HL-60 (cell line): ENCODE measurements around the gene TNNC1.

Experiments used
- DNase-seq, 2 experiments: peaks; one replicate each; pipeline ENCODE4 v3.0.0-alpha.2; 2010 to 2020; ENCODE audit warnings: low read depth in 1 of 2, low spot score in 1 of 2
- H3K27ac ChIP-seq: fragments of 250-450 bp; sonication (Bioruptor Pico); replicated peaks from 2 replicates; pipeline ENCODE4 v1.5.1; 2020; ENCODE audit warnings: mild to moderate bottlenecking, moderate library complexity
- H3K27me3 ChIP-seq: fragments of 250-450 bp; sonication (Bioruptor Pico); 2 replicates; pipeline ENCODE4 v1.5.1; 2021; ENCODE audit warnings: mild to moderate bottlenecking, moderate library complexity; ENCODE audit not compliant: insufficient read depth, poor library complexity, severe bottlenecking
- H3K4me3 ChIP-seq: replicated peaks from 2 replicates; pipeline ENCODE4 v1.5.1; 2011; ENCODE audit warnings: mild to moderate bottlenecking, control low read depth, low read length; ENCODE audit not compliant: insufficient read depth
- GABPA ChIP-seq: IDR thresholded peaks from 2 replicates; pipeline ENCODE4 v1.6.1; 2012; ENCODE audit warnings: low read depth
- POLR2AphosphoS5 ChIP-seq: IDR thresholded peaks from 2 replicates; pipeline ENCODE4 v1.6.1; 2012; ENCODE audit warnings: low read depth
- SPI1 ChIP-seq: IDR thresholded peaks from 2 replicates; pipeline ENCODE4 v1.6.1; 2012; ENCODE audit warnings: low read depth, mild to moderate bottlenecking, borderline replicate concordance
- TF ChIP-seq, protein P1 (sequence below): IDR thresholded peaks from 2 replicates; pipeline ENCODE4 v1.6.1; 2012; ENCODE audit warnings: low read depth; ENCODE audit not compliant: insufficient replicate concordance
- TF ChIP-seq, protein P2 (sequence below): IDR thresholded peaks from one replicate; pipeline ENCODE4 v1.5.1; 2011; ENCODE audit warnings: low read length, control low read depth, inconsistent platforms; ENCODE audit not compliant: insufficient read depth

TNNC1 gene

DNA sequence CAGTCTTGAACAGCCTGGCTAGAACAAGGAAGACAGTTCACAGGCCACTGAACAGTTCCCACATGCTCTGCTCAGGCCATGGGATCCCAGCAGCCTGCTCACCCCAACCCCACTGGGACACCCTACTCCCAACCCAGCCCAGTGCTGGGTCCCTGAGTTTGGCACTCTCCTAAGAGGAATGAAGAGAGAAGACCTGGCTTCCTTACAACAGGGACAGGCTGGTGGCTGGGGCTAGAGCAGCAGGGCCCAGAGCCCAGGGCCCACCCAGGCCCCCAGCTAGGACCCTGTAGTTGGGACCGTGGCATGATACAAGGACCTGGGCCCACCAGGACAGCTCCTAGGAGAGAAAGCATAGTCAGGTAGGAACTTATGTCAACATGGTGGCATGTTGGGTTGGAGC is 52.3 kb downstream of the TNNC1 start:
- no peak overlapping the region for H3K27ac ChIP-seq

More for the DNA sequence above, 52.3 kb downstream of the TNNC1 start:
- TF ChIP-seq GABPA (no peak), SPI1 (no peak), POLR2AphosphoS5 (no peak)
- TF ChIP-seq, protein P1, sequence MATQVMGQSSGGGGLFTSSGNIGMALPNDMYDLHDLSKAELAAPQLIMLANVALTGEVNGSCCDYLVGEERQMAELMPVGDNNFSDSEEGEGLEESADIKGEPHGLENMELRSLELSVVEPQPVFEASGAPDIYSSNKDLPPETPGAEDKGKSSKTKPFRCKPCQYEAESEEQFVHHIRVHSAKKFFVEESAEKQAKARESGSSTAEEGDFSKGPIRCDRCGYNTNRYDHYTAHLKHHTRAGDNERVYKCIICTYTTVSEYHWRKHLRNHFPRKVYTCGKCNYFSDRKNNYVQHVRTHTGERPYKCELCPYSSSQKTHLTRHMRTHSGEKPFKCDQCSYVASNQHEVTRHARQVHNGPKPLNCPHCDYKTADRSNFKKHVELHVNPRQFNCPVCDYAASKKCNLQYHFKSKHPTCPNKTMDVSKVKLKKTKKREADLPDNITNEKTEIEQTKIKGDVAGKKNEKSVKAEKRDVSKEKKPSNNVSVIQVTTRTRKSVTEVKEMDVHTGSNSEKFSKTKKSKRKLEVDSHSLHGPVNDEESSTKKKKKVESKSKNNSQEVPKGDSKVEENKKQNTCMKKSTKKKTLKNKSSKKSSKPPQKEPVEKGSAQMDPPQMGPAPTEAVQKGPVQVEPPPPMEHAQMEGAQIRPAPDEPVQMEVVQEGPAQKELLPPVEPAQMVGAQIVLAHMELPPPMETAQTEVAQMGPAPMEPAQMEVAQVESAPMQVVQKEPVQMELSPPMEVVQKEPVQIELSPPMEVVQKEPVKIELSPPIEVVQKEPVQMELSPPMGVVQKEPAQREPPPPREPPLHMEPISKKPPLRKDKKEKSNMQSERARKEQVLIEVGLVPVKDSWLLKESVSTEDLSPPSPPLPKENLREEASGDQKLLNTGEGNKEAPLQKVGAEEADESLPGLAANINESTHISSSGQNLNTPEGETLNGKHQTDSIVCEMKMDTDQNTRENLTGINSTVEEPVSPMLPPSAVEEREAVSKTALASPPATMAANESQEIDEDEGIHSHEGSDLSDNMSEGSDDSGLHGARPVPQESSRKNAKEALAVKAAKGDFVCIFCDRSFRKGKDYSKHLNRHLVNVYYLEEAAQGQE: no peak
- TF ChIP-seq, protein P2, sequence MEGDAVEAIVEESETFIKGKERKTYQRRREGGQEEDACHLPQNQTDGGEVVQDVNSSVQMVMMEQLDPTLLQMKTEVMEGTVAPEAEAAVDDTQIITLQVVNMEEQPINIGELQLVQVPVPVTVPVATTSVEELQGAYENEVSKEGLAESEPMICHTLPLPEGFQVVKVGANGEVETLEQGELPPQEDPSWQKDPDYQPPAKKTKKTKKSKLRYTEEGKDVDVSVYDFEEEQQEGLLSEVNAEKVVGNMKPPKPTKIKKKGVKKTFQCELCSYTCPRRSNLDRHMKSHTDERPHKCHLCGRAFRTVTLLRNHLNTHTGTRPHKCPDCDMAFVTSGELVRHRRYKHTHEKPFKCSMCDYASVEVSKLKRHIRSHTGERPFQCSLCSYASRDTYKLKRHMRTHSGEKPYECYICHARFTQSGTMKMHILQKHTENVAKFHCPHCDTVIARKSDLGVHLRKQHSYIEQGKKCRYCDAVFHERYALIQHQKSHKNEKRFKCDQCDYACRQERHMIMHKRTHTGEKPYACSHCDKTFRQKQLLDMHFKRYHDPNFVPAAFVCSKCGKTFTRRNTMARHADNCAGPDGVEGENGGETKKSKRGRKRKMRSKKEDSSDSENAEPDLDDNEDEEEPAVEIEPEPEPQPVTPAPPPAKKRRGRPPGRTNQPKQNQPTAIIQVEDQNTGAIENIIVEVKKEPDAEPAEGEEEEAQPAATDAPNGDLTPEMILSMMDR: no peak
- no peak overlapping the region for H3K4me3 ChIP-seq
- H3K27me3 ChIP-seq: no peaks in the 10 kb centered on the region
- no peak for DNase-seq
